ENCODE results near the gene RAB40C. TPM values are rescaled to one million over a fixed set of nuclear protein-coding genes. Genes with fewer than 3 reads are reported as not detected.

Gene RAB40C
- total and polyA plus RNA-seq, 9 of the 15 experiments (the other 6 are each of a cell fraction or from before 2014, with no cell fraction given): 0.17 to 23.4 (median 8.7) TPM

DNA sequence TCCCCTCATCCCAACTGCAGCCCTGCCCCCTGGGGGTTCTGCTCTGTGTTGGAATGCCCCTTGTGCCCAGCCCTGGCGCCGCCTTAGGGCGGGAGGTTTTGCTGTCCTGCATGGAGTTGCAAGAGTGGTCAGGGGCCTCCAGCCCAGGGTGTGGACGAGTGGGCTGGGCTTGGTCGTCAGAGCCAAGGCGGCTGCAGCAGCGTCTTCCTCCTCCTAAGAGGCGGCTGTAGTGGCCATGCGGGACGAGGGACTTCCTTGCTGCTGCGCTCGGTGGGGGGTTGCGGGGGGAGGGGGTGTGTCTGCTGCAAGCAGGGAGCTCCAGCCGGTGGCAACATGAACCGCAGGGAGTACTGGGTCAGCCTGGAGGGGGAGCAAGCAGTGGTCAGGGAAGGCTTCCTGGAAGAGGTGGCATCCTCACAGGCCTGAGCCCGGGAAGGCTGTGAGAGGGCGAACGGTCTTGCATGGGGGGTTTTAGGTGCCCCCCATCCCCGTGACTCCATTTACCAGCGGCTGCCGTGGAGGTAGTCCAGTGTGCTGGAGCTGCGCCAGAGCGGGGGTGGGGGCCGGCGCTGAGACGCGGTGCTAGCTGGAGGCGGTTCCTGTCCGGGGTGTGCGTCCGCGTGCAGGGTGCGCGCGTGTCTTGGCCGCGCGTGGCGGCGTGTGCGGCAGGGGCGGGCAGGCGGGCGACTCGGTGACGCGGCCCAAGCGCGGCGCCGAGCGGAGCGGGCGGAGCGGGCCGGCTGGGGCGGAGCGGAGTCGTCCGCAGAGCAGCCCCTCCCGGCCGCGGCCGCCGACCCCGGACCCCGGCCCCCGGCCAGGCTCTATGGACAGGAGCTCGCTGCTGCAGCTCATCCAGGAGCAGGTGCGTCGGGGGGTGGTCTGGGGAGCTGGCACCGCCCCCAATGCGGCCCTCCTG is 85.4 kb downstream of the RAB40C start, which contains the start of gene RHBDL1 (continued):
- TF ChIP-seq YY1 (IDR thresholded peaks at IDR 0.05; ENCODE audit: borderline replicate concordance in 1 of 3, control insufficient read depth in 1 of 3, extremely low read depth in 1 of 3, insufficient read depth in 3 of 3, insufficient read length in 1 of 3, insufficient replicate concordance in 2 of 3, low read depth in 1 of 3, low read length in 2 of 3): peak in 2 of 3 experiments; percentile 5 to 13
- TF ChIP-seq NCOA6 (IDR thresholded peaks at IDR 0.05): no peak
- TF ChIP-seq, protein P1, sequence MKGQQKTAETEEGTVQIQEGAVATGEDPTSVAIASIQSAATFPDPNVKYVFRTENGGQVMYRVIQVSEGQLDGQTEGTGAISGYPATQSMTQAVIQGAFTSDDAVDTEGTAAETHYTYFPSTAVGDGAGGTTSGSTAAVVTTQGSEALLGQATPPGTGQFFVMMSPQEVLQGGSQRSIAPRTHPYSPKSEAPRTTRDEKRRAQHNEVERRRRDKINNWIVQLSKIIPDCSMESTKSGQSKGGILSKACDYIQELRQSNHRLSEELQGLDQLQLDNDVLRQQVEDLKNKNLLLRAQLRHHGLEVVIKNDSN (CRISPR knock-in tag; IDR thresholded peaks at IDR 0.05): peak; percentile 14; the same call in 1 of the 2 replicates
- TF ChIP-seq KDM1A (IDR thresholded peaks at IDR 0.05): peak in 1 of 2 experiments; percentile 92; a peak in 2 of 4 replicates
- TF ChIP-seq CHD4 (IDR thresholded peaks at IDR 0.05; ENCODE audit: insufficient read depth, insufficient replicate concordance, low read depth, low read length, poor library complexity, severe bottlenecking): peak; percentile 40
- peak; percentile 99 for TF ChIP-seq SMARCA5 (IDR thresholded peaks at IDR 0.05)
- 0 out of 2 replicates have a peak, but pooled peaks have one; percentile 49 for TF ChIP-seq TOE1 (IDR thresholded peaks at IDR 0.05; ENCODE audit: borderline replicate concordance)
- 0 out of 2 replicates have a peak, but pooled peaks have one; percentile 59 for TF ChIP-seq TOE1 (CRISPR knock-in tag; IDR thresholded peaks at IDR 0.05; ENCODE audit: borderline replicate concordance, low read depth)
- TF ChIP-seq PTBP1 (IDR thresholded peaks at IDR 0.05; ENCODE audit: low read depth, low read length): peak; percentile 98
- peak; percentile 68 for TF ChIP-seq POLR2B (IDR thresholded peaks at IDR 0.05; ENCODE audit: low read depth, partially characterized antibody)
- TF ChIP-seq ZNF584 (CRISPR knock-in tag; IDR thresholded peaks at IDR 0.05; ENCODE audit: low read depth): no peak
- TF ChIP-seq FIP1L1 (IDR thresholded peaks at IDR 0.05; ENCODE audit: low read depth, low read length, poor library complexity, severe bottlenecking): peak; percentile 63
- TF ChIP-seq, protein P2, sequence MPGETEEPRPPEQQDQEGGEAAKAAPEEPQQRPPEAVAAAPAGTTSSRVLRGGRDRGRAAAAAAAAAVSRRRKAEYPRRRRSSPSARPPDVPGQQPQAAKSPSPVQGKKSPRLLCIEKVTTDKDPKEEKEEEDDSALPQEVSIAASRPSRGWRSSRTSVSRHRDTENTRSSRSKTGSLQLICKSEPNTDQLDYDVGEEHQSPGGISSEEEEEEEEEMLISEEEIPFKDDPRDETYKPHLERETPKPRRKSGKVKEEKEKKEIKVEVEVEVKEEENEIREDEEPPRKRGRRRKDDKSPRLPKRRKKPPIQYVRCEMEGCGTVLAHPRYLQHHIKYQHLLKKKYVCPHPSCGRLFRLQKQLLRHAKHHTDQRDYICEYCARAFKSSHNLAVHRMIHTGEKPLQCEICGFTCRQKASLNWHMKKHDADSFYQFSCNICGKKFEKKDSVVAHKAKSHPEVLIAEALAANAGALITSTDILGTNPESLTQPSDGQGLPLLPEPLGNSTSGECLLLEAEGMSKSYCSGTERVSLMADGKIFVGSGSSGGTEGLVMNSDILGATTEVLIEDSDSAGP (CRISPR knock-in tag; IDR thresholded peaks at IDR 0.05): peak; percentile 48; the same call in 1 of the 2 replicates
- TF ChIP-seq, protein P3, sequence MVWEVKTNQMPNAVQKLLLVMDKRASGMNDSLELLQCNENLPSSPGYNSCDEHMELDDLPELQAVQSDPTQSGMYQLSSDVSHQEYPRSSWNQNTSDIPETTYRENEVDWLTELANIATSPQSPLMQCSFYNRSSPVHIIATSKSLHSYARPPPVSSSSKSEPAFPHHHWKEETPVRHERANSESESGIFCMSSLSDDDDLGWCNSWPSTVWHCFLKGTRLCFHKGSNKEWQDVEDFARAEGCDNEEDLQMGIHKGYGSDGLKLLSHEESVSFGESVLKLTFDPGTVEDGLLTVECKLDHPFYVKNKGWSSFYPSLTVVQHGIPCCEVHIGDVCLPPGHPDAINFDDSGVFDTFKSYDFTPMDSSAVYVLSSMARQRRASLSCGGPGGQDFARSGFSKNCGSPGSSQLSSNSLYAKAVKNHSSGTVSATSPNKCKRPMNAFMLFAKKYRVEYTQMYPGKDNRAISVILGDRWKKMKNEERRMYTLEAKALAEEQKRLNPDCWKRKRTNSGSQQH (CRISPR knock-in tag; IDR thresholded peaks at IDR 0.05): 0 out of 2 replicates have a peak, but pooled peaks have one; percentile 45
- 0 out of 2 replicates have a peak, but pooled peaks have one; percentile 22 for TF ChIP-seq ZNF57 (CRISPR knock-in tag; IDR thresholded peaks at IDR 0.05)
